Adrenal gland (tissue), 5 donors: ENCODE data around the gene FBLN2.

ENCODE experiments used
- CTCF ChIP-seq, 6 experiments: fragments of 450-650 bp in 4 of 6; fragments of 200-600 bp in 2 of 6; sonication (generic) in 1 of 6; IDR thresholded peaks; 1 replicate in 5 of 6; 2 replicates in 1 of 6; pipeline versions ENCODE4 v1.5.1 to v1.8.0; 2016 to 2021; ENCODE audit warnings: antibody characterized with exemption in 6 of 6, mild to moderate bottlenecking in 2 of 6, moderate library complexity in 1 of 6
- POLR2A ChIP-seq, 2 donors: fragments of 450-650 bp; IDR thresholded peaks; one replicate each; pipeline ENCODE4 v1.6.1; 2017; ENCODE audit warnings: antibody characterized with exemption in 2 of 2, mild to moderate bottlenecking in 2 of 2, moderate library complexity in 1 of 2
- donor health status: DM: no; HTN: no; CAD: no.

- TF ChIP-seq CTCF (IDR thresholded peaks at IDR 0.05), result no peak
- no peak for TF ChIP-seq POLR2A (IDR thresholded peaks at IDR 0.05)
Observed at GRCh38 chr3:13651775-13652428, 103.0 kb downstream of the FBLN2 start.
